DND-41 (cell line): ENCODE results near the gene SDE2.
"Not testable (repeated sequence)": the region's sequence is repeated elsewhere in the genome, so short reads cannot be mapped to it uniquely, and the experiment has no call there.

Experiments
- ATAC-seq: fragments of 200-7000 bp; cut with Tn5 transposase; 3 replicates; pipeline ENCODE4 v1.9.1; 2021; ENCODE audit warnings: low read depth; ENCODE audit not compliant: insufficient read depth
- DNase-seq: peaks from one replicate; pipeline ENCODE4 v3.0.0-alpha.2; 2020
- H2AFZ ChIP-seq: 2 replicates; pipeline ENCODE4 v1.6.0; 2012; ENCODE audit warnings: low read depth, low read length
- H3K27ac ChIP-seq: 2 replicates; pipeline ENCODE4 v1.5.1; 2012; ENCODE audit warnings: low read length, inconsistent platforms
- H3K27me3 ChIP-seq: fragments of 200-600 bp; sonication (generic); 2 replicates; pipeline ENCODE4 v1.6.0; 2012; ENCODE audit warnings: low read length, mild to moderate bottlenecking, inconsistent platforms; ENCODE audit not compliant: insufficient read depth, poor library complexity
- H3K36me3 ChIP-seq: 2 replicates; pipeline ENCODE4 v1.5.1; 2012; ENCODE audit warnings: low read length, inconsistent platforms; ENCODE audit not compliant: insufficient read depth
- H3K4me1 ChIP-seq: 2 replicates; pipeline ENCODE4 v1.5.1; 2012; ENCODE audit warnings: mild to moderate bottlenecking, low read length; ENCODE audit not compliant: insufficient read depth
- H3K4me2 ChIP-seq: 2 replicates; pipeline ENCODE4 v1.6.0; 2012; ENCODE audit warnings: mild to moderate bottlenecking, moderate library complexity, low read length, inconsistent platforms; ENCODE audit not compliant: insufficient read depth
- H3K4me3 ChIP-seq, 2 experiments: fragments of 200-600 bp in 1 of 2; shearing (Covaris generic) in 1 of 2; 2 replicates each; pipeline ENCODE4 v1.5.1; 2012 to 2016; ENCODE audit warnings: inconsistent platforms in 2 of 2, low read length in 2 of 2, mild to moderate bottlenecking in 2 of 2, low read depth in 1 of 2, moderate library complexity in 1 of 2
- H3K79me2 ChIP-seq: 2 replicates; pipeline ENCODE4 v1.6.0; 2012; ENCODE audit warnings: low read length, inconsistent platforms; ENCODE audit not compliant: insufficient read depth
- H3K9ac ChIP-seq: 2 replicates; pipeline ENCODE4 v1.6.0; 2012; ENCODE audit warnings: low read depth, mild to moderate bottlenecking, inconsistent platforms, low read length, moderate library complexity
- H3K9me3 ChIP-seq: 2 replicates; pipeline ENCODE4 v1.5.1; 2012; ENCODE audit warnings: low read length, moderate library complexity, mild to moderate bottlenecking, inconsistent platforms; ENCODE audit not compliant: insufficient read depth, severe bottlenecking
- H4K20me1 ChIP-seq: 2 replicates; pipeline ENCODE4 v1.6.0; 2012; ENCODE audit warnings: low read length; ENCODE audit not compliant: insufficient read depth
- CTCF ChIP-seq: IDR thresholded peaks from 2 replicates; pipeline ENCODE4 v1.5.1; 2012; ENCODE audit warnings: borderline replicate concordance, low read length, moderate library complexity, mild to moderate bottlenecking; ENCODE audit not compliant: poor library complexity, severe bottlenecking; ENCODE audit errors: extremely low read depth
- EZH2 ChIP-seq: IDR thresholded peaks from 3 replicates; pipeline ENCODE4 v1.6.1; 2012; ENCODE audit warnings: borderline replicate concordance, low read depth, mild to moderate bottlenecking, moderate library complexity, low read length, inconsistent platforms; ENCODE audit not compliant: severe bottlenecking

The SDE2 gene

GRCh38 chr1:226002667-226003501, 3.7 kb upstream of the SDE2 start:
- peaks cover 13% of the 10 kb centered on the region for H3K79me2 ChIP-seq
- no peak overlapping the region for H3K27ac ChIP-seq
- H3K36me3 ChIP-seq, result no peaks in the 10 kb centered on the region
- no peak overlapping the region for H3K9ac ChIP-seq
- peak overlapping the region; percentile 13 for H2AFZ ChIP-seq
- H3K4me1 ChIP-seq, result peaks cover 16% of the 10 kb centered on the region
- no peak for TF ChIP-seq EZH2
- TF ChIP-seq CTCF, result no peak
- no peaks in the 10 kb centered on the region for H3K27me3 ChIP-seq
- no peaks in the 10 kb centered on the region for H4K20me1 ChIP-seq
- peak; percentile 15 for DNase-seq
- H3K4me2 ChIP-seq, result no peak overlapping the region
- no peak for ATAC-seq
- H3K4me3 ChIP-seq, result no peak overlapping the region
- H3K9me3 ChIP-seq, result no peaks in the 10 kb centered on the region

DNA sequence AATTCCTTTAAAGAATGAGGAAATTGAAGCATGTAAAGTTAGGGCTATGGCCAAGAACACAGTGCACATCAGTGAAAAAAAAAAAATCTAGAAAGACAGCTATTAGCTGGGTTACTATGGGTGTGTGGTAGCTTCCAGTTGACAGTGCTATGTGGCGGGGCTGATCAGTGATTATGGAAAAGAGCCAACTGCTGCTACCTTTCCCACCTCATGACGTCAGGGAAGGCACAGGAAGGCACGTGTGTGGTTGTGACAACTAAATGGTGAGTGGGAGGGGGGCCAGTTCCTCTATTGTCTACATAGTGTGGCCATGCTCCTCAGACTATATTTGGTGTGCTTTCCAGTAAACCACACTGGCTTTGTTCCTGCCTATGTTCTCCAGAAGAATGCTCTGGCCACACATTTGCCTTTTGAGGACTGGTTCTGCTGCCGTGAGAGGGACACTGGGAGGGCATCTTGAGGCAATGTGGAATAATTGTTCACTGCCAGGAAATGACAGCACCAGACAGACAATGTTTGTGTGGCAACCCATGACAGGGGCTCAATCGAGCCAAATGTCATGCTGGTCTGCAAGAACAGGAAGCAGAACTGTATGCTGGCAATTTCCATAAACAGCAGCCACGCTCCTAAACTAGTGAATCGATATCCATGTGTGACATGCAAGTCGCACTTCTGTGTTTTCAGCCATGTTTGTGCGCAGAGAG, 3.0 kb upstream of the SDE2 start:
- H3K79me2 ChIP-seq, result peaks cover 20% of the 10 kb centered on the region
- peaks cover 24% of the 10 kb centered on the region for H3K4me1 ChIP-seq
- no peak overlapping the region for H3K27ac ChIP-seq
- TF ChIP-seq CTCF (no peak), EZH2 (no peak)
- no peak for ATAC-seq
- H3K4me3 ChIP-seq, result no peak overlapping the region
- no peak overlapping the region; the same call in 1 of the 2 replicates for H2AFZ ChIP-seq
- H3K9ac ChIP-seq, result no peak overlapping the region
- H4K20me1 ChIP-seq, result no peaks in the 10 kb centered on the region
- H3K27me3 ChIP-seq, result no peaks in the 10 kb centered on the region
- DNase-seq, result peak; percentile 19
- H3K4me2 ChIP-seq, result no peak overlapping the region
- H3K36me3 ChIP-seq, result no peaks in the 10 kb centered on the region
- H3K9me3 ChIP-seq, result no peaks in the 10 kb centered on the region

DNA sequence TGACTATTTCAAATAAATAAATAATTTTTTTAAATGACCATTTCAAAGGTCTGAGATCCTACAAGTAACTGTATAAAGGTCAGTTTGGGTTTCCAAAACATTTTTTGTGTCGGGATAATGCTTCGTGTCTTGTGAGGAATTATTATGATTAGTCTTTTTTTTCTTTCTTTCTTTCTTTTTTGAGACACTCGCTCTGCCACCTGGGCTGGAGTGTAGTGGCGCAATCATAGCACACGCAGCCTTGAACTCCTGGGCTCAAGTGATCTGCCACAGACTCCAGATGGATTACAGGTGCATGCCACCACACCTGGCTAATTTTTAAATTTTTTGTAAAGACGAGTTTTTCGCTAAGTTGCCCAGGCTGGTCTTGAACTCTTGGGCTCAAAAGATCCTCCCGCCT, 1.9 kb upstream of the SDE2 start:
- TF ChIP-seq CTCF, result no peak
- TF ChIP-seq EZH2, result no peak
- Histone ChIP-seq H3K36me3 (0 out of 2 replicates have a peak, but pooled peaks cover under 1% of the 10 kb centered on the region), H3K27me3 (no peaks in the 10 kb centered on the region), H3K4me2 (no peak overlapping the region), H3K9me3 (no peaks in the 10 kb centered on the region), H2AFZ (no peak overlapping the region), H3K4me3 (no peak overlapping the region), H3K27ac (no peak overlapping the region), H3K79me2 (peaks cover 31% of the 10 kb centered on the region), H3K9ac (no peak overlapping the region), H3K4me1 (peaks cover 34% of the 10 kb centered on the region), H4K20me1 (peaks cover under 1% of the 10 kb centered on the region; the same call in 1 of the 2 replicates)
- no peak for ATAC-seq
- DNase-seq, result no peak

- H3K27ac ChIP-seq, H2AFZ ChIP-seq, ATAC-seq, H3K36me3 ChIP-seq, H3K27me3 ChIP-seq, H3K9me3 ChIP-seq, DNase-seq, H4K20me1 ChIP-seq, H3K4me3 ChIP-seq: not testable (repeated sequence)
- Histone ChIP-seq H3K4me2 (peak overlapping the region; percentile 75), H3K79me2 (peaks cover 36% of the 10 kb centered on the region), H3K4me1 (peaks cover 39% of the 10 kb centered on the region), H3K9ac (peak overlapping the region; percentile 80; the same call in 1 of the 2 replicates)
These were observed 1.4 kb upstream of the SDE2 start for GRCh38 chr1:226000493-226001081.
